ENCODE results near the gene UBE2U. TPM values are rescaled to one million over a fixed set of nuclear protein-coding genes. Genes with fewer than 3 reads are reported as not detected.

Gene UBE2U
- total RNA-seq, 1 experiment from 2014 or later: not detected

DNA sequence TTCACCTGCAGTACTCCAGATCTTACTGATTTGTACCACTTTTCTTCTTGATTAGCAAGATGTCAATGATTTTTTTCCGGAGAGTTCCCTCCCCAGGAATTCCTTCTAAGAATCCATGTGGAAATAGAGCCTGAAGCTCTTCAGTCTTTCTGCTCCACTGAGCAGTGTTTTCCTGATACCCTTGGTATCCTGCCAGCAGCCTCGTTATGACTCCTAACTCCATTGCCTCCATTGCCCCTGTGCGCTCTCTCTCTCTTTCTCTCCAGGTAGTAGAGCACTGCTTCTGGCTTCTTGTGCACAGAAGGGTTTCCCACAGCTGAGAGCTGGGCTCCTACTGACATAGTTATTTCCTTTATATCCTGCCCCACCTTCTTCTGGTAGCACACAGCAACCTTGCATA is 12.2 kb downstream of the UBE2U start:
- TF ChIP-seq E2F5 (CRISPR knock-in tag; IDR thresholded peaks at IDR 0.05) (no peak), SOX15 (CRISPR knock-in tag; IDR thresholded peaks at IDR 0.05) (no peak), JAZF1 (CRISPR knock-in tag; IDR thresholded peaks at IDR 0.05) (no peak), ETV6 (CRISPR knock-in tag; IDR thresholded peaks at IDR 0.05) (no peak), TEAD4 (CRISPR knock-in tag; IDR thresholded peaks at IDR 0.05) (no peak), ZNF416 (CRISPR knock-in tag; IDR thresholded peaks at IDR 0.05) (no peak), ZNF396 (CRISPR knock-in tag; IDR thresholded peaks at IDR 0.05; ENCODE audit: borderline replicate concordance) (no peak), E2F4 (CRISPR knock-in tag; IDR thresholded peaks at IDR 0.05; ENCODE audit: borderline replicate concordance, low read depth) (no peak)
- TF ChIP-seq, protein P1, sequence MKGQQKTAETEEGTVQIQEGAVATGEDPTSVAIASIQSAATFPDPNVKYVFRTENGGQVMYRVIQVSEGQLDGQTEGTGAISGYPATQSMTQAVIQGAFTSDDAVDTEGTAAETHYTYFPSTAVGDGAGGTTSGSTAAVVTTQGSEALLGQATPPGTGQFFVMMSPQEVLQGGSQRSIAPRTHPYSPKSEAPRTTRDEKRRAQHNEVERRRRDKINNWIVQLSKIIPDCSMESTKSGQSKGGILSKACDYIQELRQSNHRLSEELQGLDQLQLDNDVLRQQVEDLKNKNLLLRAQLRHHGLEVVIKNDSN (CRISPR knock-in tag; IDR thresholded peaks at IDR 0.05): no peak
- TF ChIP-seq, protein P2, sequence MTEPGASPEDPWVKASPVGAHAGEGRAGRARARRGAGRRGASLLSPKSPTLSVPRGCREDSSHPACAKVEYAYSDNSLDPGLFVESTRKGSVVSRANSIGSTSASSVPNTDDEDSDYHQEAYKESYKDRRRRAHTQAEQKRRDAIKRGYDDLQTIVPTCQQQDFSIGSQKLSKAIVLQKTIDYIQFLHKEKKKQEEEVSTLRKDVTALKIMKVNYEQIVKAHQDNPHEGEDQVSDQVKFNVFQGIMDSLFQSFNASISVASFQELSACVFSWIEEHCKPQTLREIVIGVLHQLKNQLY (CRISPR knock-in tag; IDR thresholded peaks at IDR 0.05): no peak
- H3K9me3 Mint-ChIP-seq: peaks cover 7% of the 10 kb centered on the region; the same call in 1 of the 2 replicates
- H3K4me1 Mint-ChIP-seq: no peaks in the 10 kb centered on the region
- ChIA-PET POLR2A (no interaction called here), CTCF (interaction anchor here (1.0 to 2.4 kb wide), 4 partner anchors 30 to 541 kb away, joined by 3 to 8 read pairs (median 4); no protein-coding TSS in a partner anchor)
- no peak for DNase-seq (ENCODE audit: low spot score)
- no peak overlapping the region for H3K27ac Mint-ChIP-seq
- ATAC-seq: no peak
- H3K36me3 Mint-ChIP-seq: no peaks in the 10 kb centered on the region
- H3K4me3 Mint-ChIP-seq: no peak overlapping the region
- no peaks in the 10 kb centered on the region; the same call in 1 of the 2 replicates for H3K27me3 Mint-ChIP-seq (ENCODE audit: low read depth)

DNA sequence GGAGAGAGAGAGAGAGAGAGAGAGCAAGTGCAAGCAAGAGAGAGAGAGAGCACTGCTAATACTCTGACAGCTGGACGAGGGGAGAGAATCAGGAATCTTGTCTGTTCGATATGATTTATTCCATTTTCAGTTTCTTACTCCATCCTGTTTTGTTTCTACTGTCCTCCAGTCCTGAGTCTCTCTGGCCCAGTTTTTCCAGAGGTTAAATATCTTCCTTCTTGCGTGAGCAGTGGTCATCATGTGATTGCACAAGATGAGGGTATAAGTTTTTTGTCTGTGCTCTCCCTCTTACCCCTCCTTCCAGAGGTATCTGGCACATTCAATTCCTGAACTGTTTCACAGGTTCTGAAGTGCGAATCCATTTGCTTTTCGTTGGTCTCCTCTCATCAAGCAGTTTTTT is 16.8 kb downstream of the UBE2U start:
- CTCF ChIA-PET: no interaction called here
- Mint-ChIP-seq H3K4me1 (no peaks in the 10 kb centered on the region), H3K36me3 (no peaks in the 10 kb centered on the region), H3K27me3 (ENCODE audit: low read depth) (no peaks in the 10 kb centered on the region; the same call in 1 of the 2 replicates), H3K27ac (no peak overlapping the region), H3K9me3 (peaks cover 7% of the 10 kb centered on the region; the same call in 1 of the 2 replicates), H3K4me3 (no peak overlapping the region)
- POLR2A ChIA-PET: no interaction called here
- ATAC-seq: no peak
- no peak for DNase-seq (ENCODE audit: low spot score)
- no peak for TF ChIP-seq NR2C2 (CRISPR knock-in tag; IDR thresholded peaks at IDR 0.05)
- TF ChIP-seq, protein P3, sequence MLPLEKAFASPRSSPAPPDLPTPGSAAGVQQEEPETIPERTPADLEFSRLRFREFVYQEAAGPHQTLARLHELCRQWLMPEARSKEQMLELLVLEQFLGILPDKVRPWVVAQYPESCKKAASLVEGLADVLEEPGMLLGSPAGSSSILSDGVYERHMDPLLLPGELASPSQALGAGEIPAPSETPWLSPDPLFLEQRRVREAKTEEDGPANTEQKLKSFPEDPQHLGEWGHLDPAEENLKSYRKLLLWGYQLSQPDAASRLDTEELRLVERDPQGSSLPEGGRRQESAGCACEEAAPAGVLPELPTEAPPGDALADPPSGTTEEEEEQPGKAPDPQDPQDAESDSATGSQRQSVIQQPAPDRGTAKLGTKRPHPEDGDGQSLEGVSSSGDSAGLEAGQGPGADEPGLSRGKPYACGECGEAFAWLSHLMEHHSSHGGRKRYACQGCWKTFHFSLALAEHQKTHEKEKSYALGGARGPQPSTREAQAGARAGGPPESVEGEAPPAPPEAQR (CRISPR knock-in tag; IDR thresholded peaks at IDR 0.05): no peak
- no peak for TF ChIP-seq TP53 (CRISPR knock-in tag; IDR thresholded peaks at IDR 0.05)
- TF ChIP-seq ZNF263 (CRISPR knock-in tag; IDR thresholded peaks at IDR 0.05; ENCODE audit: low read depth): no peak
- TF ChIP-seq ZNF512 (CRISPR knock-in tag; IDR thresholded peaks at IDR 0.05; ENCODE audit: borderline replicate concordance): no peak
- no peak for TF ChIP-seq FOXP4 (CRISPR knock-in tag; IDR thresholded peaks at IDR 0.05)
- no peak for TF ChIP-seq NFYB (CRISPR knock-in tag; conservative IDR thresholded peaks at IDR 0.05; ENCODE audit: low read depth)
- TF ChIP-seq NR1H2 (CRISPR knock-in tag; IDR thresholded peaks at IDR 0.05): no peak
- TF ChIP-seq ZNF423 (CRISPR knock-in tag; IDR thresholded peaks at IDR 0.05): no peak
- TF ChIP-seq, protein P4, sequence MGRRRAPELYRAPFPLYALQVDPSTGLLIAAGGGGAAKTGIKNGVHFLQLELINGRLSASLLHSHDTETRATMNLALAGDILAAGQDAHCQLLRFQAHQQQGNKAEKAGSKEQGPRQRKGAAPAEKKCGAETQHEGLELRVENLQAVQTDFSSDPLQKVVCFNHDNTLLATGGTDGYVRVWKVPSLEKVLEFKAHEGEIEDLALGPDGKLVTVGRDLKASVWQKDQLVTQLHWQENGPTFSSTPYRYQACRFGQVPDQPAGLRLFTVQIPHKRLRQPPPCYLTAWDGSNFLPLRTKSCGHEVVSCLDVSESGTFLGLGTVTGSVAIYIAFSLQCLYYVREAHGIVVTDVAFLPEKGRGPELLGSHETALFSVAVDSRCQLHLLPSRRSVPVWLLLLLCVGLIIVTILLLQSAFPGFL (CRISPR knock-in tag; IDR thresholded peaks at IDR 0.05; ENCODE audit: borderline replicate concordance): no peak
- TF ChIP-seq FOXJ3 (CRISPR knock-in tag; IDR thresholded peaks at IDR 0.05; ENCODE audit: borderline replicate concordance): no peak
- TF ChIP-seq ETV6 (CRISPR knock-in tag; IDR thresholded peaks at IDR 0.05): no peak
- TF ChIP-seq CREM (CRISPR knock-in tag; IDR thresholded peaks at IDR 0.05): no peak
- no peak for TF ChIP-seq NFATC4 (CRISPR knock-in tag; IDR thresholded peaks at IDR 0.05)
- no peak for TF ChIP-seq GABPB1 (CRISPR knock-in tag; IDR thresholded peaks at IDR 0.05)
- TF ChIP-seq, protein P5, sequence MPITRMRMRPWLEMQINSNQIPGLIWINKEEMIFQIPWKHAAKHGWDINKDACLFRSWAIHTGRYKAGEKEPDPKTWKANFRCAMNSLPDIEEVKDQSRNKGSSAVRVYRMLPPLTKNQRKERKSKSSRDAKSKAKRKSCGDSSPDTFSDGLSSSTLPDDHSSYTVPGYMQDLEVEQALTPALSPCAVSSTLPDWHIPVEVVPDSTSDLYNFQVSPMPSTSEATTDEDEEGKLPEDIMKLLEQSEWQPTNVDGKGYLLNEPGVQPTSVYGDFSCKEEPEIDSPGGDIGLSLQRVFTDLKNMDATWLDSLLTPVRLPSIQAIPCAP (CRISPR knock-in tag; IDR thresholded peaks at IDR 0.05): no peak
- TF ChIP-seq ZNF219 (CRISPR knock-in tag; IDR thresholded peaks at IDR 0.05; ENCODE audit: borderline replicate concordance): no peak
